Measurements from ENCODE around the gene ICA1. TPM values are rescaled to one million over a fixed set of nuclear protein-coding genes. Genes with fewer than 3 reads are reported as not detected.

Gene ICA1
- total RNA-seq, 1 donor from 2014 or later: 27.0 TPM

GRCh38 chr7:8120390-8121058, 141.4 kb downstream of the ICA1 start:
- intact Hi-C loops (cut with DNase I): no loop called here
- no peaks in the 10 kb centered on the region for H3K4me1 ChIP-seq
- H3K9me3 ChIP-seq: no peaks in the 10 kb centered on the region
- no peaks in the 10 kb centered on the region for H3K27me3 ChIP-seq
- peaks cover 6% of the 10 kb centered on the region for H3K36me3 ChIP-seq
- H3K4me3 ChIP-seq: no peak overlapping the region
- no peak for ATAC-seq
- no peak for TF ChIP-seq CTCF (IDR thresholded peaks at IDR 0.05)
- DNase-seq: no peak
- no peak overlapping the region for H3K27ac ChIP-seq

GRCh38 chr7:8119262-8119661, 142.7 kb downstream of the ICA1 start:
- Histone ChIP-seq H3K36me3 (peaks cover 6% of the 10 kb centered on the region), H3K27me3 (no peaks in the 10 kb centered on the region), H3K4me3 (no peak overlapping the region), H3K27ac (no peak overlapping the region), H3K4me1 (no peaks in the 10 kb centered on the region), H3K9me3 (no peaks in the 10 kb centered on the region)
- no peak for DNase-seq
- no peak for TF ChIP-seq CTCF (IDR thresholded peaks at IDR 0.05)
- no peak for ATAC-seq
- intact Hi-C loops (cut with DNase I): no loop called here

GRCh38 chr7:8117195-8117594, 144.8 kb downstream of the ICA1 start:
- H3K27ac ChIP-seq: no peak overlapping the region
- no peak for TF ChIP-seq CTCF (IDR thresholded peaks at IDR 0.05)
- H3K36me3 ChIP-seq: peaks cover 6% of the 10 kb centered on the region
- H3K27me3 ChIP-seq: no peaks in the 10 kb centered on the region
- H3K4me3 ChIP-seq: no peak overlapping the region
- H3K4me1 ChIP-seq: no peaks in the 10 kb centered on the region
- intact Hi-C loops (cut with DNase I): no loop called here
- ATAC-seq: no peak
- no peaks in the 10 kb centered on the region for H3K9me3 ChIP-seq
- DNase-seq: no peak

- Histone ChIP-seq H3K9me3 (no peaks in the 10 kb centered on the region), H3K27me3 (no peaks in the 10 kb centered on the region), H3K4me1 (no peaks in the 10 kb centered on the region), H3K36me3 (peaks cover 6% of the 10 kb centered on the region), H3K4me3 (no peak overlapping the region), H3K27ac (no peak overlapping the region)
- no peak for DNase-seq
- ATAC-seq: no peak
- intact Hi-C loops (cut with DNase I): no loop called here
- no peak for TF ChIP-seq CTCF (IDR thresholded peaks at IDR 0.05)
Observed at GRCh38 chr7:8115547-8116402, 146.2 kb downstream of the ICA1 start.

- Histone ChIP-seq H3K4me1 (no peaks in the 10 kb centered on the region), H3K9me3 (no peaks in the 10 kb centered on the region), H3K27me3 (no peaks in the 10 kb centered on the region), H3K27ac (no peak overlapping the region), H3K36me3 (peaks cover under 1% of the 10 kb centered on the region), H3K4me3 (no peak overlapping the region)
- no peak for TF ChIP-seq CTCF (IDR thresholded peaks at IDR 0.05)
- DNase-seq (no peak), ATAC-seq (no peak)
- intact Hi-C loops (cut with DNase I): no loop called here
Observed at GRCh38 chr7:8114175-8114574, 147.8 kb downstream of the ICA1 start.

All from upper lobe of right lung (tissue), 1 donor.